B cell (primary cell): ENCODE measurements around the gene IMPA2.

Source experiments
- EZH2 ChIP-seq: IDR thresholded peaks from 2 replicates; pipeline ENCODE4 v1.6.1; 2012; ENCODE audit warnings: borderline replicate concordance, low read depth, mild to moderate bottlenecking, moderate library complexity, low read length; ENCODE audit not compliant: insufficient read depth, poor library complexity, severe bottlenecking
- TF ChIP-seq, protein P1 (sequence below): fragments of 200-600 bp; IDR thresholded peaks from one replicate; pipeline ENCODE4 v1.8.0; 2022; ENCODE audit warnings: antibody characterized with exemption, mild to moderate bottlenecking

DNA sequence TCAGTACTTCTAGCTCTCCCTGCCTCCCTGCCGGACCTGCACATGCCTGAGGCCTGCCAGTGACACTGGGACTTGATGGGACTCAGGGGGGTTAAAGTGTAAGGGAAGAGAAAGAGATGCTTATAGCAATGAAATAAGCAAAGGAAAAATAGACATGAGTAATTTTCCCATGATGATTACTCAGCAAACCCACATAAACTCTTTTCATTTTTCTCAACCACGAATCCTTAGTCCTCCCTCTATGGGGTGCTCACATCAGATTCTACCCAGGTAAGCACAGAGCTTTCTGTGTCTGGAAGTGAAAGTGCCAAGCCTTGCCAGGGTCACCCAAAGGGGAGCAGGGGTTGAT lies 67.5 kb downstream of the IMPA2 start:
- TF ChIP-seq, protein P1, sequence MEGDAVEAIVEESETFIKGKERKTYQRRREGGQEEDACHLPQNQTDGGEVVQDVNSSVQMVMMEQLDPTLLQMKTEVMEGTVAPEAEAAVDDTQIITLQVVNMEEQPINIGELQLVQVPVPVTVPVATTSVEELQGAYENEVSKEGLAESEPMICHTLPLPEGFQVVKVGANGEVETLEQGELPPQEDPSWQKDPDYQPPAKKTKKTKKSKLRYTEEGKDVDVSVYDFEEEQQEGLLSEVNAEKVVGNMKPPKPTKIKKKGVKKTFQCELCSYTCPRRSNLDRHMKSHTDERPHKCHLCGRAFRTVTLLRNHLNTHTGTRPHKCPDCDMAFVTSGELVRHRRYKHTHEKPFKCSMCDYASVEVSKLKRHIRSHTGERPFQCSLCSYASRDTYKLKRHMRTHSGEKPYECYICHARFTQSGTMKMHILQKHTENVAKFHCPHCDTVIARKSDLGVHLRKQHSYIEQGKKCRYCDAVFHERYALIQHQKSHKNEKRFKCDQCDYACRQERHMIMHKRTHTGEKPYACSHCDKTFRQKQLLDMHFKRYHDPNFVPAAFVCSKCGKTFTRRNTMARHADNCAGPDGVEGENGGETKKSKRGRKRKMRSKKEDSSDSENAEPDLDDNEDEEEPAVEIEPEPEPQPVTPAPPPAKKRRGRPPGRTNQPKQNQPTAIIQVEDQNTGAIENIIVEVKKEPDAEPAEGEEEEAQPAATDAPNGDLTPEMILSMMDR = no peak
- TF ChIP-seq EZH2 = no peak
